HepG2 (cell line): ENCODE data around the gene ALPK1. TPM values are rescaled to one million over a fixed set of nuclear protein-coding genes. Genes with fewer than 3 reads are reported as not detected.

Experiments used
- ATAC-seq: fragments of 200-7000 bp; cut with Tn5 transposase; 3 replicates; pipeline ENCODE4 v1.9.1; 2020; ENCODE audit warnings: mild to moderate bottlenecking, moderate library complexity
- BruUV-seq: library from RNA; stranded (reverse); fragments of 400-500 nt; replicated peaks from 2 replicates; lab custom pipeline; 2021; lab: Mats Ljungman, UMichigan
- CTCF ChIA-PET: fragments of 300-600 bp; formaldehyde crosslinking; extraction: SDS; loops from one replicate; lab custom pipeline; 2021; ENCODE audit warnings: low total read pairs, inconsistent platforms, low intra/inter-chr PET ratio; lab: Yijun Ruan, JAX
- POLR2A ChIA-PET: fragments of 350-600 bp; sonication (Branson Sonifier 250); formaldehyde crosslinking; loops from one replicate; lab custom pipeline; 2020; ENCODE audit warnings: antibody characterized with exemption, inconsistent platforms; lab: Yijun Ruan, JAX
- DNase-seq: peaks from one replicate; pipeline ENCODE4 v3.0.0-alpha.2; 2015; ENCODE audit warnings: low spot score
- FAIRE-seq: peaks from 3 replicates; lab custom pipeline; 2011; peaks lifted over from hg19 to GRCh38; lab: Jason Lieb, UNC
- H2AFZ ChIP-seq: one replicate; pipeline ENCODE4 v1.6.1; 2011; ENCODE audit warnings: low read length, inconsistent platforms
- H3K27ac ChIP-seq: fragments of 300-600 bp; 3 replicates; pipeline ENCODE4 v1.8.0; 2011; ENCODE audit warnings: mixed run types, mild to moderate bottlenecking, mixed read lengths, low read length, inconsistent platforms; ENCODE audit not compliant: insufficient read depth; ENCODE audit errors: extremely low read length
- H3K27me3 ChIP-seq, 2 experiments: fragments of 200-600 bp in 1 of 2; 2 replicates in 1 of 2; 3 replicates in 1 of 2; pipeline versions ENCODE4 v1.6.0 to v1.8.0; 2011; ENCODE audit warnings: low read length in 2 of 2, mild to moderate bottlenecking in 2 of 2, moderate library complexity in 2 of 2, inconsistent platforms in 1 of 2; ENCODE audit not compliant: insufficient read depth in 2 of 2, control insufficient read depth in 1 of 2
- H3K36me3 ChIP-seq, 2 experiments: fragments of 200-600 bp in 1 of 2; replicated peaks in 1 of 2; 2 replicates in 1 of 2; 3 replicates in 1 of 2; pipeline versions ENCODE4 v1.5.1 to v1.8.0; 2011; ENCODE audit warnings: low read length in 2 of 2, inconsistent platforms in 1 of 2; ENCODE audit not compliant: insufficient read depth in 2 of 2, control insufficient read depth in 1 of 2
- H3K4me1 ChIP-seq: 2 replicates; pipeline ENCODE4 v1.5.1; 2012; ENCODE audit warnings: low read length, inconsistent platforms; ENCODE audit not compliant: insufficient read depth
- H3K4me2 ChIP-seq: 2 replicates; pipeline ENCODE4 v1.6.0; 2011; ENCODE audit warnings: low read depth, low read length, inconsistent platforms
- H3K4me3 ChIP-seq, 3 experiments: fragments of 200-600 bp in 1 of 3; sonication (generic), shearing (Covaris generic) in 1 of 3; replicated peaks in 1 of 3; 2 replicates each; pipeline ENCODE4 v1.5.1; 2011 to 2016; ENCODE audit warnings: low read length in 3 of 3, inconsistent platforms in 2 of 3, low read depth in 2 of 3, mild to moderate bottlenecking in 2 of 3, control low read depth in 1 of 3, mixed read lengths in 1 of 3; ENCODE audit not compliant: insufficient read depth in 1 of 3
- H3K79me2 ChIP-seq: one replicate; pipeline ENCODE4 v1.6.1; 2011; ENCODE audit warnings: low read length, inconsistent platforms; ENCODE audit not compliant: insufficient read depth
- H3K9ac ChIP-seq: 2 replicates; pipeline ENCODE4 v1.6.0; 2011; ENCODE audit warnings: mild to moderate bottlenecking, low read depth, low read length, inconsistent platforms; ENCODE audit not compliant: insufficient read depth
- H3K9me3 ChIP-seq: 2 replicates; pipeline ENCODE4 v1.5.1; 2012; ENCODE audit warnings: mild to moderate bottlenecking, low read length
- H4K20me1 ChIP-seq: 2 replicates; pipeline ENCODE4 v1.6.0; 2011; ENCODE audit warnings: inconsistent platforms, mild to moderate bottlenecking, low read length, moderate library complexity; ENCODE audit not compliant: insufficient read depth
- ERF ChIP-seq: IDR thresholded peaks from 2 replicates; pipeline ENCODE4 v1.6.1; 2018; ENCODE audit warnings: missing biosample characterization, missing genetic modification reagents
- FOSL1 ChIP-seq: sonication (generic); formaldehyde crosslinking; IDR thresholded peaks from 2 replicates; pipeline ENCODE4 v1.9.0; 2021; ENCODE audit warnings: missing genetic modification reagents, borderline replicate concordance
- ZNF850 ChIP-seq: sonication (generic); formaldehyde crosslinking; conservative IDR thresholded peaks from 2 replicates; pipeline ENCODE4 v1.9.0; 2021; ENCODE audit warnings: mild to moderate bottlenecking, missing genetic modification reagents
- WGBS: methylation state at CpG from one replicate; pipeline ENCODE4 v1.1.6; 2017; ENCODE audit warnings: low lambda C conversion rate; 5-methylcytosine and 5-hydroxymethylcytosine counted together
- in situ Hi-C: cut with HindIII; loops from 2 replicates; pipeline ENCODE4 v1.10.0; 2017; ENCODE audit warnings: low pct_unique_long_range_greater_than_20kb; ENCODE audit not compliant: extremely low pct_ligation_motif_present
- intact Hi-C: fragments of 100-400 bp; cut with micrococcal nuclease; formaldehyde crosslinking; loops from one replicate; pipeline ENCODE4 v1.10.0; 2022; ENCODE audit not compliant: unreplicated experiment
- polyA plus RNA-seq, 8 experiments: library from polyadenylated mRNA; depleted of rRNA in 3 of 8; stranded (reverse) in 7 of 8; unstranded in 1 of 8; fragments of >200 nt; fragmentation: Illumina TruSeq in 4 of 8; extraction: Trizol in 4 of 8; gene quantifications; 2 replicates each; pipeline versions ENCODE4 v1.2.1 to v1.2.3, GENCODE V29; 2011 to 2016; ENCODE audit warnings: low read depth in 4 of 8, missing spikeins in 1 of 8, mixed read lengths in 1 of 8; ENCODE audit not compliant: insufficient read depth in 1 of 8
- total RNA-seq, 5 experiments: library from RNA; depleted of rRNA; stranded (reverse); fragments of >200 nt; fragmentation: Illumina TruSeq; extraction: Trizol; gene quantifications; 2 replicates each; pipeline ENCODE4 v1.2.3, GENCODE V29; 2016; ENCODE audit warnings: low read depth in 1 of 5
- TF ChIP-seq, protein P1 (sequence below): sonication (generic); formaldehyde crosslinking; IDR thresholded peaks from 2 replicates; pipeline ENCODE4 v1.4.0; 2020; ENCODE audit warnings: mild to moderate bottlenecking, missing genetic modification reagents
- TF ChIP-seq, protein P2 (sequence below): sonication (generic); formaldehyde crosslinking; conservative IDR thresholded peaks from 2 replicates; pipeline ENCODE4 v1.5.0; 2020; ENCODE audit warnings: missing genetic modification reagents
- TF ChIP-seq, protein P3 (sequence below): sonication (generic); formaldehyde crosslinking; IDR thresholded peaks from 2 replicates; pipeline ENCODE4 v1.4.0; 2020; ENCODE audit warnings: missing genetic modification reagents

ALPK1 gene
- total and polyA plus RNA-seq, 2 of the 13 experiments (the other 11 are each of a cell fraction or from before 2014, with no cell fraction given) = 0.61 to 1.3 TPM

DNA sequence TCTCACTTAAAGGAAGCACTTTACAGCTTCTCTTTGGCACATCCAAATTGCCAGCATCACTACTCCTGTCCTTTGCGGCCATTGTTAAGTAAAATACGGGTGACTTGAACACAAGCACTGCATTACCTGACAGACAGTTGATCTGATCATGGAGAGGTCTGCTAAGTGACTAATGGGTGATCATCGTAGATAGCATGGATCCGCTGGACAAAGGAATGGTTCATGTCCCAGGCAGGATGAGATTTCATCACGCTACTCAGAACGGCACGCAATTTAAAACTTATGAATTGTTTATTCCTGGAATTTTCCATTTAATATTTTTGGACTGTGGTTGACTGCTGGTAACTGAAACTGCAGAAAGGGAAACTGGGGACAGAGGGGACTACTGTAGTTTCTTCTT is 124.7 kb downstream of the ALPK1 start:
- FAIRE-seq (no peak), DNase-seq (no peak), ATAC-seq (no peak)
- BruUV-seq = no TSS peak
- no peak overlapping the region for H3K4me3 ChIP-seq
- no peaks in the 10 kb centered on the region for H3K36me3 ChIP-seq
- TF ChIP-seq, protein P1, sequence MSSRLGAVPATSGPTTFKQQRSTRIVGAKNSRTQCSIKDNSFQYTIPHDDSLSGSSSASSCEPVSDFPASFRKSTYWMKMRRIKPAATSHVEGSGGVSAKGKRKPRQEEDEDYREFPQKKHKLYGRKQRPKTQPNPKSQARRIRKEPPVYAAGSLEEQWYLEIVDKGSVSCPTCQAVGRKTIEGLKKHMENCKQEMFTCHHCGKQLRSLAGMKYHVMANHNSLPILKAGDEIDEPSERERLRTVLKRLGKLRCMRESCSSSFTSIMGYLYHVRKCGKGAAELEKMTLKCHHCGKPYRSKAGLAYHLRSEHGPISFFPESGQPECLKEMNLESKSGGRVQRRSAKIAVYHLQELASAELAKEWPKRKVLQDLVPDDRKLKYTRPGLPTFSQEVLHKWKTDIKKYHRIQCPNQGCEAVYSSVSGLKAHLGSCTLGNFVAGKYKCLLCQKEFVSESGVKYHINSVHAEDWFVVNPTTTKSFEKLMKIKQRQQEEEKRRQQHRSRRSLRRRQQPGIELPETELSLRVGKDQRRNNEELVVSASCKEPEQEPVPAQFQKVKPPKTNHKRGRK = no peak
- TF ChIP-seq, protein P2, sequence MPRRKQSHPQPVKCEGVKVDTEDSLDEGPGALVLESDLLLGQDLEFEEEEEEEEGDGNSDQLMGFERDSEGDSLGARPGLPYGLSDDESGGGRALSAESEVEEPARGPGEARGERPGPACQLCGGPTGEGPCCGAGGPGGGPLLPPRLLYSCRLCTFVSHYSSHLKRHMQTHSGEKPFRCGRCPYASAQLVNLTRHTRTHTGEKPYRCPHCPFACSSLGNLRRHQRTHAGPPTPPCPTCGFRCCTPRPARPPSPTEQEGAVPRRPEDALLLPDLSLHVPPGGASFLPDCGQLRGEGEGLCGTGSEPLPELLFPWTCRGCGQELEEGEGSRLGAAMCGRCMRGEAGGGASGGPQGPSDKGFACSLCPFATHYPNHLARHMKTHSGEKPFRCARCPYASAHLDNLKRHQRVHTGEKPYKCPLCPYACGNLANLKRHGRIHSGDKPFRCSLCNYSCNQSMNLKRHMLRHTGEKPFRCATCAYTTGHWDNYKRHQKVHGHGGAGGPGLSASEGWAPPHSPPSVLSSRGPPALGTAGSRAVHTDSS (CRISPR knock-in tag) = no peak
- TF ChIP-seq ERF (CRISPR knock-in tag) (no peak), ZNF850 (no peak), FOSL1 (CRISPR knock-in tag) (no peak)
- TF ChIP-seq, protein P3, sequence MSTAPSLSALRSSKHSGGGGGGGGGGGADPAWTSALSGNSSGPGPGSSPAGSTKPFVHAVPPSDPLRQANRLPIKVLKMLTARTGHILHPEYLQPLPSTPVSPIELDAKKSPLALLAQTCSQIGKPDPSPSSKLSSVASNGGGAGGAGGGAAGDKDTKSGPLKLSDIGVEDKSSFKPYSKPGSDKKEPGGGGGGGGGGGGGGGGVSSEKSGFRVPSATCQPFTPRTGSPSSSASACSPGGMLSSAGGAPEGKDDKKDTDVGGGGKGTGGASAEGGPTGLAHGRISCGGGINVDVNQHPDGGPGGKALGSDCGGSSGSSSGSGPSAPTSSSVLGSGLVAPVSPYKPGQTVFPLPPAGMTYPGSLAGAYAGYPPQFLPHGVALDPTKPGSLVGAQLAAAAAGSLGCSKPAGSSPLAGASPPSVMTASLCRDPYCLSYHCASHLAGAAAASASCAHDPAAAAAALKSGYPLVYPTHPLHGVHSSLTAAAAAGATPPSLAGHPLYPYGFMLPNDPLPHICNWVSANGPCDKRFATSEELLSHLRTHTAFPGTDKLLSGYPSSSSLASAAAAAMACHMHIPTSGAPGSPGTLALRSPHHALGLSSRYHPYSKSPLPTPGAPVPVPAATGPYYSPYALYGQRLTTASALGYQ (CRISPR knock-in tag) = no peak
- no peak overlapping the region for H2AFZ ChIP-seq
- WGBS = 58% methylated on average over 7 of the region's 7 CpGs
- CTCF ChIA-PET = no interaction called here
- H3K79me2 ChIP-seq = no peaks in the 10 kb centered on the region
- no peak overlapping the region for H3K4me2 ChIP-seq
- in situ Hi-C loops (no loop called here), intact Hi-C loops (no loop called here)
- H4K20me1 ChIP-seq = no peaks in the 10 kb centered on the region
- no peaks in the 10 kb centered on the region for H3K4me1 ChIP-seq
- no peaks in the 10 kb centered on the region for H3K27me3 ChIP-seq
- no peaks in the 10 kb centered on the region for H3K9me3 ChIP-seq
- POLR2A ChIA-PET = no interaction called here
- no peak overlapping the region for H3K27ac ChIP-seq
- no peak overlapping the region for H3K9ac ChIP-seq
